ENCODE measurements around the gene POLR2B. TPM values are rescaled to one million over a fixed set of nuclear protein-coding genes. Genes with fewer than 3 reads are reported as not detected.

The POLR2B gene
- total and polyA plus RNA-seq, 2 experiments from 2014 or later = 52.4 to 110 TPM

DNA sequence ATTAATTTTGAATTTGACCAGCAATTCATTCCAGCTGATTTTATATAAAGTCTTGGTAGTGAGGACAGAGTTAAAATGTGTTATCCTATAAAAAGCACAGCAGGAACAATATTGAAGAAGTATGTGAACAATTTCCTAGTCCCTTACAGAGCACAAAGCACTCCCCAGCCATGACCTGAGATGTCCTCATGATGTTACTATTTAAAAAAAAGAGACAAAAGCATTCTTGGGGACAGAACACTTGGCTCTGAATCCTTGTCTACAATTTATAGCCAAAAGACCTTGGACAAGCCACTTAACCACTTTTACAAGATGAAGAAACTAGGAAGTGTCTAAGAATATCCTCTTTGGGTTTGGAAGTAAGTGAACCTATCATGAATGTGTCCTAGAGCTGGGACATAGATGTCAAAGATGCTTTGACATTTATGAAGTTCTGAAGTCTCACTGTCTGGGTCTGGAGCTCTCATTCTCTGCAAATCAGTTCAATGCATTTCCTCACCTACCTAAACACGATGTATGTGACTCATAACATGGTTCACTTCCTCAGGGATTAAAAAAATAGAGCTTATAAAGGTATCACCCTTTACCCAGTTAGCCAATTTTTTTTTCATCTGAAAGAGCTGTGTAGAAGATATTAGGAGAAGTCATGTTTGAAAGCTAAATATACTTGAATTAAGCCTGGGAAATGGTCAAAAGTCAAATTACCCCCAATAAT lies 70.1 kb downstream of the POLR2B start:
- H3K36me3 ChIP-seq (replicated peaks; ENCODE audit: insufficient read depth, low read depth) = no peaks in the 10 kb centered on the region
- no peaks in the 10 kb centered on the region for H3K27me3 ChIP-seq
- H3K9me3 ChIP-seq (ENCODE audit: low read depth) = no peaks in the 10 kb centered on the region
- TF ChIP-seq, protein P1, sequence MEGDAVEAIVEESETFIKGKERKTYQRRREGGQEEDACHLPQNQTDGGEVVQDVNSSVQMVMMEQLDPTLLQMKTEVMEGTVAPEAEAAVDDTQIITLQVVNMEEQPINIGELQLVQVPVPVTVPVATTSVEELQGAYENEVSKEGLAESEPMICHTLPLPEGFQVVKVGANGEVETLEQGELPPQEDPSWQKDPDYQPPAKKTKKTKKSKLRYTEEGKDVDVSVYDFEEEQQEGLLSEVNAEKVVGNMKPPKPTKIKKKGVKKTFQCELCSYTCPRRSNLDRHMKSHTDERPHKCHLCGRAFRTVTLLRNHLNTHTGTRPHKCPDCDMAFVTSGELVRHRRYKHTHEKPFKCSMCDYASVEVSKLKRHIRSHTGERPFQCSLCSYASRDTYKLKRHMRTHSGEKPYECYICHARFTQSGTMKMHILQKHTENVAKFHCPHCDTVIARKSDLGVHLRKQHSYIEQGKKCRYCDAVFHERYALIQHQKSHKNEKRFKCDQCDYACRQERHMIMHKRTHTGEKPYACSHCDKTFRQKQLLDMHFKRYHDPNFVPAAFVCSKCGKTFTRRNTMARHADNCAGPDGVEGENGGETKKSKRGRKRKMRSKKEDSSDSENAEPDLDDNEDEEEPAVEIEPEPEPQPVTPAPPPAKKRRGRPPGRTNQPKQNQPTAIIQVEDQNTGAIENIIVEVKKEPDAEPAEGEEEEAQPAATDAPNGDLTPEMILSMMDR (IDR thresholded peaks at IDR 0.05; ENCODE audit: poor library complexity) = no peak
- no peak for TF ChIP-seq EZH2phosphoT487 (IDR thresholded peaks at IDR 0.05; ENCODE audit: low read depth, severe bottlenecking, unreplicated experiment)
- no peak for TF ChIP-seq EZH2 (IDR thresholded peaks at IDR 0.05; ENCODE audit: borderline replicate concordance)
- no peaks in the 10 kb centered on the region for H3K9me2 ChIP-seq (replicated peaks; ENCODE audit: insufficient read depth)
- H3K4me1 ChIP-seq (ENCODE audit: insufficient read depth) = no peaks in the 10 kb centered on the region
- no peak overlapping the region for H3K4me3 ChIP-seq
- no peak for DNase-seq (ENCODE audit: low spot score)
- H3K4me2 ChIP-seq = no peak overlapping the region
- H2AFZ ChIP-seq = no peak overlapping the region
- H3K79me2 ChIP-seq = no peaks in the 10 kb centered on the region
- no peaks in the 10 kb centered on the region for H4K20me1 ChIP-seq (ENCODE audit: insufficient read depth, poor library complexity, severe bottlenecking)
- WGBS (ENCODE audit: low lambda C conversion rate, missing lambda C conversion rate) = 36% methylated on average over 1 of the region's 1 CpG
- H3K27ac ChIP-seq = no peak overlapping the region

- no peak overlapping the region for H3K4me3 ChIP-seq
- H2AFZ ChIP-seq = no peak overlapping the region
- WGBS (ENCODE audit: low lambda C conversion rate, missing lambda C conversion rate) = 92% methylated on average over 3 of the region's 3 CpGs
- no peaks in the 10 kb centered on the region for H3K27me3 ChIP-seq
- H3K4me2 ChIP-seq = no peak overlapping the region
- TF ChIP-seq, protein P1 (IDR thresholded peaks at IDR 0.05; ENCODE audit: poor library complexity) = no peak
- TF ChIP-seq EZH2phosphoT487 (IDR thresholded peaks at IDR 0.05; ENCODE audit: low read depth, severe bottlenecking, unreplicated experiment) (no peak), EZH2 (IDR thresholded peaks at IDR 0.05; ENCODE audit: borderline replicate concordance) (no peak)
- peaks cover under 1% of the 10 kb centered on the region for H3K4me1 ChIP-seq (ENCODE audit: insufficient read depth)
- H3K9me3 ChIP-seq (ENCODE audit: low read depth) = no peaks in the 10 kb centered on the region
- no peaks in the 10 kb centered on the region for H3K9me2 ChIP-seq (replicated peaks; ENCODE audit: insufficient read depth)
- no peak for DNase-seq (ENCODE audit: low spot score)
- H3K36me3 ChIP-seq (replicated peaks; ENCODE audit: insufficient read depth, low read depth) = no peaks in the 10 kb centered on the region
- H3K79me2 ChIP-seq = no peaks in the 10 kb centered on the region
- H4K20me1 ChIP-seq (ENCODE audit: insufficient read depth, poor library complexity, severe bottlenecking) = no peaks in the 10 kb centered on the region
- H3K27ac ChIP-seq = no peak overlapping the region
Observed at GRCh38 chr4:57051095-57051494, 72.4 kb downstream of the POLR2B start.

GRCh38 chr4:57051524-57051923 lies 72.8 kb downstream of the POLR2B start:
- Histone ChIP-seq H3K4me3 (no peak overlapping the region), H3K9me2 (replicated peaks; ENCODE audit: insufficient read depth) (no peaks in the 10 kb centered on the region), H3K4me1 (ENCODE audit: insufficient read depth) (peaks cover 5% of the 10 kb centered on the region), H3K79me2 (no peaks in the 10 kb centered on the region), H3K36me3 (replicated peaks; ENCODE audit: insufficient read depth, low read depth) (no peaks in the 10 kb centered on the region), H3K27ac (no peak overlapping the region), H3K4me2 (no peak overlapping the region), H2AFZ (no peak overlapping the region), H4K20me1 (ENCODE audit: insufficient read depth, poor library complexity, severe bottlenecking) (no peaks in the 10 kb centered on the region), H3K27me3 (no peaks in the 10 kb centered on the region), H3K9me3 (ENCODE audit: low read depth) (no peaks in the 10 kb centered on the region)
- DNase-seq (ENCODE audit: low spot score) = no peak
- WGBS (ENCODE audit: low lambda C conversion rate, missing lambda C conversion rate) = 98% methylated on average over 2 of the region's 2 CpGs
- TF ChIP-seq, protein P1 (IDR thresholded peaks at IDR 0.05; ENCODE audit: poor library complexity) = no peak
- TF ChIP-seq EZH2phosphoT487 (IDR thresholded peaks at IDR 0.05; ENCODE audit: low read depth, severe bottlenecking, unreplicated experiment) (no peak), EZH2 (IDR thresholded peaks at IDR 0.05; ENCODE audit: borderline replicate concordance) (no peak)
